ENCODE measurements around the gene ACO2. TPM values are rescaled to one million over a fixed set of nuclear protein-coding genes. Genes with fewer than 3 reads are reported as not detected.

ACO2 gene
- total and polyA plus RNA-seq, 4 experiments from 2014 or later = 64.8 to 81.2 (median 72.3) TPM

DNA sequence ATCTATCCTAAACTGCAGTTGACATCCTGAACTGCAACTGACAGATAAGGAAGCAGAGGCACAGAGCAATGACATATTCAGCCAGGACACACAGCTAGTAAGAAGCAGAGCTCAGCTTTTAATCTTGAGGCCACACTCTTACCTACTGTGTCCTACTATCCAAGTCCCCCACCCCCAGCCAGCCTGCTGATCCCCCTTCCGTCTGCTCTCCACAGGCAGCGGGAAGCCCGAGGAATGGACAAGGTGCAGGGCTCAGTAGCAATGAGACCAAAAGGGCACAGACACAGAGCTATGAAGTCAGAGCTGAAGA, 71.0 kb downstream of the ACO2 start:
- CTCF ChIA-PET (ENCODE audit: partially characterized antibody) = no interaction called here
- Histone ChIP-seq H3K4me3 (ENCODE audit: low read length in 2 of 2) (no peak overlapping the region), H3K9me3 (ENCODE audit: control insufficient read depth in 1 of 2, low read length in 2 of 2) (no peaks in the 10 kb centered on the region), H3K36me3 (ENCODE audit: insufficient read depth, low read length) (peaks cover 5% of the 10 kb centered on the region), H3K27me3 (ENCODE audit: insufficient read depth, low read length) (no peaks in the 10 kb centered on the region), H3K4me1 (ENCODE audit: insufficient read depth, low read length) (peaks cover 22% of the 10 kb centered on the region), H3K27ac (ENCODE audit: low read depth, low read length) (no peak overlapping the region)
- no peaks in the 10 kb centered on the region for H3K27me3 Mint-ChIP-seq
- H3K4me3 Mint-ChIP-seq = no peak overlapping the region
- intact Hi-C loops (cut with micrococcal nuclease) = no loop called here
- H3K27ac Mint-ChIP-seq = peak overlapping the region in 4 of 7 donors; percentile 30 to 79 (median 54)
- peaks cover 25 to 43% (median 35%) of the 10 kb centered on the region in 4 donors for H3K4me1 Mint-ChIP-seq
- peaks cover 4 to 26% of the 10 kb centered on the region in 2 donors for H3K36me3 Mint-ChIP-seq
- POLR2A ChIA-PET (ENCODE audit: partially characterized antibody) = no interaction called here
- DNase-seq = no peak
- peaks cover 0 to 1% (median 0%) of the 10 kb centered on the region in 8 donors for H3K9me3 Mint-ChIP-seq

DNA sequence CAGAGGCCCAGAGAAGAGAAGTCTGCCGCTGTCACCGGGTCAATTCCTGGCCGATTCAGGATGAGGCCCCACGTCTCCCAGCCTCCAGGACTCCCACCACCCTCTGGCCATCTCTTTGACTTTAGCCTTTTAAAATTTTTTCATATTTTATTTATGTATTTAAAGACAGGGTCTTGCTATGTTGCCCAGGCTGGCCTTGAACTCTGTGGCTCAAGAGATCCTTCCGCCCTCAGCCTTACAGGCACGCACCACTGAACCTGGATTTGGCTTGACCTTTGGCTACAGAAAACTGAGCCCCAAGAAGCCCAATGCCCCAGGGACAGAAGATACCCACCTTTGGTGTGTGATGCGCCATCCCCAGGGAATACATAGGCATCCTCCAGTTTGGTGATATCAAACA, 71.4 kb downstream of the ACO2 start:
- H3K27ac ChIP-seq (ENCODE audit: low read depth, low read length) = no peak overlapping the region
- peaks cover 5% of the 10 kb centered on the region for H3K36me3 ChIP-seq (ENCODE audit: insufficient read depth, low read length)
- no peaks in the 10 kb centered on the region for H3K27me3 ChIP-seq (ENCODE audit: insufficient read depth, low read length)
- peaks cover 26% of the 10 kb centered on the region for H3K4me1 ChIP-seq (ENCODE audit: insufficient read depth, low read length)
- CTCF ChIA-PET (ENCODE audit: partially characterized antibody) = no interaction called here
- H3K9me3 ChIP-seq (ENCODE audit: control insufficient read depth in 1 of 2, low read length in 2 of 2) = no peaks in the 10 kb centered on the region
- no peak for DNase-seq
- Mint-ChIP-seq H3K4me3 (no peak overlapping the region), H3K36me3 (peaks cover 0 to 23% of the 10 kb centered on the region in 2 donors), H3K4me1 (peaks cover 29 to 47% (median 37%) of the 10 kb centered on the region in 4 donors), H3K9me3 (peaks cover 0 to 1% (median 0%) of the 10 kb centered on the region in 8 donors), H3K27ac (peak overlapping the region in 4 of 7 donors; percentile 24 to 79 (median 38)), H3K27me3 (no peaks in the 10 kb centered on the region)
- no peak overlapping the region for H3K4me3 ChIP-seq (ENCODE audit: low read length in 2 of 2)
- POLR2A ChIA-PET (ENCODE audit: partially characterized antibody) = no interaction called here
- intact Hi-C loops (cut with micrococcal nuclease) = no loop called here

GRCh38 chr22:41541484-41541883, 72.6 kb downstream of the ACO2 start:
- CTCF ChIA-PET (ENCODE audit: partially characterized antibody) = interaction anchor here (2.2 kb wide), 1 partner anchor 9 kb away, joined by 5 read pairs; no protein-coding TSS in a partner anchor
- H3K27ac ChIP-seq (ENCODE audit: low read depth, low read length) = no peak overlapping the region
- no peaks in the 10 kb centered on the region for H3K9me3 ChIP-seq (ENCODE audit: control insufficient read depth in 1 of 2, low read length in 2 of 2)
- H3K4me1 Mint-ChIP-seq = peaks cover 29 to 48% (median 41%) of the 10 kb centered on the region in 4 donors
- intact Hi-C loops (cut with micrococcal nuclease) = no loop called here
- H3K4me3 Mint-ChIP-seq = peak overlapping the region in 7 of 8 donors; percentile 4 to 68 (median 9)
- H3K4me3 ChIP-seq (ENCODE audit: low read length in 2 of 2) = no peak overlapping the region
- peaks cover 0 to 23% of the 10 kb centered on the region in 2 donors for H3K36me3 Mint-ChIP-seq
- H3K27me3 ChIP-seq (ENCODE audit: insufficient read depth, low read length) = no peaks in the 10 kb centered on the region
- peak overlapping the region; percentile 15 to 77 (median 50) for H3K27ac Mint-ChIP-seq
- H3K4me1 ChIP-seq (ENCODE audit: insufficient read depth, low read length) = peaks cover 26% of the 10 kb centered on the region
- POLR2A ChIA-PET (ENCODE audit: partially characterized antibody) = interaction anchor here (1.0 kb wide), 1 partner anchor 138 kb away, joined by 3 read pairs; no protein-coding TSS in a partner anchor
- peaks cover 5% of the 10 kb centered on the region for H3K36me3 ChIP-seq (ENCODE audit: insufficient read depth, low read length)
- no peaks in the 10 kb centered on the region for H3K27me3 Mint-ChIP-seq
- DNase-seq = no peak
- H3K9me3 Mint-ChIP-seq = peaks cover 0 to 1% (median 0%) of the 10 kb centered on the region in 8 donors

DNA sequence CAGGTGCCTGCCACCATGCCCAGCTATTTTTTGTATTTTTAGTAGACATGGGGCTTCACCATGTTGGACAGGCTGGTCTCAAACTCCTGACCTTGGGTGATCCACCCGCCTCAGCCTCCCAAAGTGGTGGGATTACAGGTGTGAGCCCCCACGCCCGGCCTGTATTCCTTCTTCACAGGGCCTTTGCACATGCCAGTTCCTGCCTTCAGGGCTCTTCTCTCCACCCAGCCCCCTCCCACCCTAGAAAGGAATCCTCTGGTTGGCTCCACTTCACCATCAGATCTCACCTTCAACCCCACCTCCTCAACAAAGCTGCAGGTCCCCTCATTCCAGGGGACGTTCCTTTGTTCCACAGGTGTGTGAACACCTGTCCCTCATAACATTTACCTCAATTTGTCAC, 73.3 kb downstream of the ACO2 start:
- ChIA-PET POLR2A (ENCODE audit: partially characterized antibody) (no interaction called here), CTCF (ENCODE audit: partially characterized antibody) (interaction anchor here (1.1 to 2.2 kb wide), 2 partner anchors 10 to 15 kb away, joined by 4 to 5 read pairs; no protein-coding TSS in a partner anchor)
- no peak for DNase-seq
- Histone ChIP-seq H3K27ac (ENCODE audit: low read depth, low read length) (no peak overlapping the region), H3K4me1 (ENCODE audit: insufficient read depth, low read length) (peaks cover 26% of the 10 kb centered on the region), H3K36me3 (ENCODE audit: insufficient read depth, low read length) (peaks cover 5% of the 10 kb centered on the region), H3K27me3 (ENCODE audit: insufficient read depth, low read length) (no peaks in the 10 kb centered on the region), H3K9me3 (ENCODE audit: control insufficient read depth in 1 of 2, low read length in 2 of 2) (no peaks in the 10 kb centered on the region), H3K4me3 (ENCODE audit: low read length in 2 of 2) (no peak overlapping the region)
- H3K36me3 Mint-ChIP-seq = peaks cover 0 to 20% of the 10 kb centered on the region in 2 donors
- no peaks in the 10 kb centered on the region for H3K27me3 Mint-ChIP-seq
- H3K9me3 Mint-ChIP-seq = peaks cover 0 to 1% (median 0%) of the 10 kb centered on the region in 8 donors
- peak overlapping the region in 6 of 7 donors; percentile 57 to 95 (median 87) for H3K27ac Mint-ChIP-seq
- peak overlapping the region in 7 of 8 donors; percentile 24 to 98 (median 96) for H3K4me3 Mint-ChIP-seq
- H3K4me1 Mint-ChIP-seq = peaks cover 29 to 48% (median 41%) of the 10 kb centered on the region in 4 donors
- intact Hi-C loops (cut with micrococcal nuclease) = no loop called here

- peaks cover 0 to 1% (median 0%) of the 10 kb centered on the region in 8 donors for H3K9me3 Mint-ChIP-seq
- peaks cover 5% of the 10 kb centered on the region for H3K36me3 ChIP-seq (ENCODE audit: insufficient read depth, low read length)
- H3K36me3 Mint-ChIP-seq = peaks cover 0 to 17% of the 10 kb centered on the region in 2 donors
- peak within 1 kb of the TSS; percentile 78 for H3K4me3 ChIP-seq (ENCODE audit: low read length in 2 of 2)
- peak within 1 kb of the TSS; percentile 90 to 98 (median 96) for H3K27ac Mint-ChIP-seq
- H3K27me3 Mint-ChIP-seq = no peaks in the 10 kb centered on the region
- DNase-seq = peak; percentile 95 to 97 (median 95)
- peaks cover 26% of the 10 kb centered on the region for H3K4me1 ChIP-seq (ENCODE audit: insufficient read depth, low read length)
- H3K27ac ChIP-seq (ENCODE audit: low read depth, low read length) = peak within 1 kb of the TSS; percentile 77
- H3K9me3 ChIP-seq (ENCODE audit: control insufficient read depth in 1 of 2, low read length in 2 of 2) = no peaks in the 10 kb centered on the region
- H3K4me1 Mint-ChIP-seq = peaks cover 29 to 48% (median 41%) of the 10 kb centered on the region in 4 donors
- intact Hi-C loops (cut with micrococcal nuclease) = loop anchor here (1.0 kb wide), 5 partner anchors 45 to 163 kb away; partner anchors contain the start of genes ACO2, DESI1, PMM1 and TEF
- CTCF ChIA-PET (ENCODE audit: partially characterized antibody) = interaction anchor here (0.6 to 1.2 kb wide), 8 partner anchors 11 to 163 kb away, joined by 3 to 10 read pairs (median 3); partner anchors contain the start of gene TEF
- no peaks in the 10 kb centered on the region for H3K27me3 ChIP-seq (ENCODE audit: insufficient read depth, low read length)
- H3K4me3 Mint-ChIP-seq = peak within 1 kb of the TSS; percentile 95 to 98 (median 98)
- POLR2A ChIA-PET (ENCODE audit: partially characterized antibody) = interaction anchor here (0.6 to 2.1 kb wide), 13 partner anchors 9 to 439 kb away, joined by 3 to 12 read pairs (median 3); partner anchors contain the start of genes ACO2, CCDC134, PHF5A and PMM1
Measured at GRCh38 chr22:41543854-41544670, 75.1 kb downstream of the ACO2 start, which contains the start of gene POLR3H. Gene POLR3H, minus strand, starts transcription at chr22:41544470. Its CDS starts 369 bp downstream, at chr22:41544101.

- peaks cover 0 to 11% of the 10 kb centered on the region in 2 donors for H3K36me3 Mint-ChIP-seq
- peak overlapping the region; percentile 95 to 98 (median 98) for H3K4me3 Mint-ChIP-seq
- H3K9me3 Mint-ChIP-seq = peaks cover 0 to 1% (median 0%) of the 10 kb centered on the region in 8 donors
- Histone ChIP-seq H3K36me3 (ENCODE audit: insufficient read depth, low read length) (peaks cover 5% of the 10 kb centered on the region), H3K4me3 (ENCODE audit: low read length in 2 of 2) (peak overlapping the region; percentile 26 to 78), H3K4me1 (ENCODE audit: insufficient read depth, low read length) (peaks cover 26% of the 10 kb centered on the region), H3K9me3 (ENCODE audit: control insufficient read depth in 1 of 2, low read length in 2 of 2) (no peaks in the 10 kb centered on the region), H3K27me3 (ENCODE audit: insufficient read depth, low read length) (no peaks in the 10 kb centered on the region), H3K27ac (ENCODE audit: low read depth, low read length) (peak overlapping the region; percentile 77)
- intact Hi-C loops (cut with micrococcal nuclease) = loop anchor here (1.0 kb wide), 5 partner anchors 44 to 164 kb away; partner anchors contain the start of genes ACO2, DESI1, PMM1 and TEF
- peaks cover 27 to 48% (median 41%) of the 10 kb centered on the region in 4 donors for H3K4me1 Mint-ChIP-seq
- ChIA-PET CTCF (ENCODE audit: partially characterized antibody) (interaction anchor here (1.1 to 1.2 kb wide), 2 partner anchors 18 to 142 kb away, joined by 3 to 4 read pairs; no protein-coding TSS in a partner anchor), POLR2A (ENCODE audit: partially characterized antibody) (interaction anchor here (1.0 to 2.1 kb wide), 4 partner anchors 45 to 133 kb away, joined by 3 to 12 read pairs (median 6); partner anchors contain the start of genes PMM1 and TOB2)
- DNase-seq = no peak
- peak overlapping the region; percentile 90 to 98 (median 96) for H3K27ac Mint-ChIP-seq
- H3K27me3 Mint-ChIP-seq = no peaks in the 10 kb centered on the region
Measured at GRCh38 chr22:41544671-41545476, 76.0 kb downstream of the ACO2 start.

Measured in CD4-positive, alpha-beta memory T cell (primary cell).